HG03575 (cell line): ENCODE data around the gene SIRPA.

Experiments
- ATAC-seq: cut with Tn5 transposase; IDR thresholded peaks from one replicate; pipeline ENCODE4 v1.9.1; 2021; ENCODE audit not compliant: unreplicated experiment, insufficient number of reproducible peaks, low FRiP score; ENCODE audit errors: extremely low read depth

The SIRPA gene

DNA sequence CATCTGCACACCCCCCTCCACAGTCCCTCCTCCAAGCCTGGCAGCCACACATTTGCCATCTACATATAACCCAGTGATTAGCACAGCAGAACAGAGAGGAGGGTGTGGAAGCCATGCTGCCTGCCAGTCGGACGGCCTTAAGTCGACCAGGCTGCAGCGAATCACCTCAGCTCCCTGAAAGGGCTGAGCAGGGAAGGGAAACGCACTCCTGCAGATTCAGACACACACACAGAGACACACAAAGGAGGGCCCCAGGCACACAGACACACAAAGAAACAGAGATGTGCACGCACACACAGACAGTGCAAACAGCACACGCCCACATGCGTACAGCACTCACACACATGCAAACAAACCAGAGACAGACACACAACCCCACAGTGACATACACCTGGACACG is 11.2 kb upstream of the SIRPA start:
- no peak for ATAC-seq

DNA sequence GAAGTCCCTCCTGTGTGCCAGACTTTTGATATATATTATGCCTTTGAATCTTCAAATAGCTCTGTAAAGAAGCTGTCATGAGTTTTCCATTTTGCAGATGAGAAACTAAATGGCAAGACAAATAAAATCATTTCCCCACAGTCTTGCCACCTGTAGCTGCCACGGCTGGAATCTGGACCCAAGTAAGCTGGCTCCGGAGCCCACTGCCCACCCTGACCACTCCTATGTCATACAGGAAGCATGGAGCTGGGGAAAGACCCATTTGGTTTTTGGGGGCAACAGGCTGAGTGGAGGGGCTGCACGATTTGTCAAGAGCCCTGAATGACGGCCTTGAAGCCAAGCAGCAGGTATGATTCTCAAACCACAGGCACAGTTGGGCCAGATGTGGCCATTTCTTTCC is 10.0 kb upstream of the SIRPA start:
- ATAC-seq = no peak

DNA sequence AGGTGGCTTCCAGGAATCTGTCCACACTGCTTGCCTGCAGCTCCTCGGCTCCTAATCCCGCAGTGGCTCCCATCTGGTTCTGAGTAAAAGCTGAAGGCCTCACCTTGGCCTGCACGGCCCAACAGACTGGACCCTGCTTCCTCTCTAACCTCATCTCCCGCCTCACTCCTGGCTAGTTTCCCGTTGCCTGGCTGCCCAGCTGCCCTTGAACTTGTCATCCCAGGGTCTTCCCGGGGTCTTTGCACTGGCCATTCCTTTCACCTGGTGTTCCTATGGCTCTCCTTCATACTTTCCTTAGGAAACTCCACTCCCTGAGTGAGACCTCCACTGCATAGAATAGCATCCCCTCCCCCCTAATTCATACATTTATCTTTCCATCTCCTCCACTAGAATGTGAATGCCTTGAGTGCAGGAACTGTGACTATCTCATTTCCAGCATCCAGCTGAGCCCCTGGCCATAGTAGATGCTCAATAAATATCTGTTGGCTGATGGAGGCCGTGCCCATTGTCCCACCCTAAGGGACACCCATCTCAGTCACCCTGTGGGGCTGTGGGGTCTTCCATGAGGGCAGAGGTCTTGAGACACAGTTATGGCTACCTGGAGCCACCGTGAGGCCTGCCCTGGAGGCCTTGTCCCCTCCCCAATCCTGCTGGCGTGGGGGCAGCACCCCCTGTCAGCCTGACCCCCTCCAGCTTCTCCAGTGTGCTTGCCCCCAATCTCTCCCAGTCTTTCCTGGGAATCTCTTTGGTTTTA is 9.1 kb upstream of the SIRPA start:
- ATAC-seq = no peak

DNA sequence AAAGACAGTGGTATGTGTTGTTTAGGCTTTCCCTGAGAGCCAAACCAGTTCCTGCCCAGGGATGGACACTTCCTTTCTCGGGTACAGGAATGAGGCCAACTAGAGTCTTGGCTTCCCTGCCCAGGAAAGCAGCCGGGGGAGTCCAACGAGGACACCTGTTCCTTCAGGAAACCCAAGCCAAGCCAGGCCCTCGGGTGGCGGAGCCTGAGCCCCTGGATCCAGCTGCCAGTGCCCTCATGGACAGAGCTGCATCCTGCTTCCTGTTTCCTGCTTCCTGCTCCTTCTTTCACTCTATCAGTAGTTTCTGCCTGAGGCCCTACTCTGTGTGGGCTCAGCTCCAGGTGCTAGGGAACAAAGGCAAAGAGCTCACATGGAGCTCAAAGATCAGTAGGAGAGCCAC is 7.9 kb upstream of the SIRPA start:
- ATAC-seq = no peak

DNA sequence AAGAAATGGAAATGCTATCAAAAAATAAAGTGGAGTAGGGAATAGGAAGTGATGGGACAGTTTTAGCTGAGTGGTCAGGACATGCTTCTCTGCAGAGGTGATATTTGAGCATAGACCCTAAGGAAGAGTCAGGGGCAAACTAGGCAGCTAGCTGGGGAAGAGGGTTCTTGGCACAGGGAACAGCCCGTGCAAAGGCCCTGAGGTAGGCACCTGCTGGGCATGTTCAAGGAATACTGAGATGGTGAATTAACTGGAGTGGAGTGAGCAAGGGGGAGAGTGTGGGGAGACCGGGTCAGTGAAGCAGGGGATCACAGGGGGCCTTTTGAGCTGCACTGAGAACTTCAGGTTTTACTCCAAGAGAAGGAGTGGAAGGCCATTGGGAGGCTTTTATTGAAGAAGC is 7.5 kb upstream of the SIRPA start:
- ATAC-seq = no peak

DNA sequence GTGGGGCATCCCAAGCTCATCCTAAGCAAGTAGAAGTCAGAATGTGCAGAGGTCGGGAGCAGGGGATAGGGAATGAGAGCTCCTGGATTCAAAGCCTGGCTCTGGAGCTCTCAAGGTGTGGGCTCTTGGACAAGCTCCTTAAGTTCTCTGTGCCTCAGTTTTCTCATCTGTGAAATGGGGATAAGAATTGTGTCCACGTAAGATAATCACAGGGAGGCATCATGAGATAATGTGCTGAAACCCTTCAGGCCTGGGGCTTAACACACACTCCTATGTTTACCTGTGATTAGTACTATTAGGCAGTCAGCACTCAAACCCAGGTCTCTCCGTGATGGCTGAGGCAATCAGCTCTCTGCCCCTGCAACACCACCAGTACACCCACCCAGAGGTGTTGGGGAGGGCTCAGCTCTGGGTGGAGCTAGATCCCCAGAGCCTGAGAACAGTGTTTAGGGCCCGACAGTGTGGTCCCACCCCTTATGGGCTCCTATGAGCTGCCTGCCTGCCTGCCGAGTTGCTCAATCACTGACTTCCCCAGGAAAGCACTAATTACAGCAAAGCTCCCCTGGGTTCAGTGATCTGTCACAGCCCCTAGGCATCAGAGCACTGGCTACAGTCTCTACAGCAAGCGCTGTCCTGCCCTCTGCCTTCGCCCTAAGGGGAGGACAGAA is 6.3 kb upstream of the SIRPA start:
- ATAC-seq = no peak

DNA sequence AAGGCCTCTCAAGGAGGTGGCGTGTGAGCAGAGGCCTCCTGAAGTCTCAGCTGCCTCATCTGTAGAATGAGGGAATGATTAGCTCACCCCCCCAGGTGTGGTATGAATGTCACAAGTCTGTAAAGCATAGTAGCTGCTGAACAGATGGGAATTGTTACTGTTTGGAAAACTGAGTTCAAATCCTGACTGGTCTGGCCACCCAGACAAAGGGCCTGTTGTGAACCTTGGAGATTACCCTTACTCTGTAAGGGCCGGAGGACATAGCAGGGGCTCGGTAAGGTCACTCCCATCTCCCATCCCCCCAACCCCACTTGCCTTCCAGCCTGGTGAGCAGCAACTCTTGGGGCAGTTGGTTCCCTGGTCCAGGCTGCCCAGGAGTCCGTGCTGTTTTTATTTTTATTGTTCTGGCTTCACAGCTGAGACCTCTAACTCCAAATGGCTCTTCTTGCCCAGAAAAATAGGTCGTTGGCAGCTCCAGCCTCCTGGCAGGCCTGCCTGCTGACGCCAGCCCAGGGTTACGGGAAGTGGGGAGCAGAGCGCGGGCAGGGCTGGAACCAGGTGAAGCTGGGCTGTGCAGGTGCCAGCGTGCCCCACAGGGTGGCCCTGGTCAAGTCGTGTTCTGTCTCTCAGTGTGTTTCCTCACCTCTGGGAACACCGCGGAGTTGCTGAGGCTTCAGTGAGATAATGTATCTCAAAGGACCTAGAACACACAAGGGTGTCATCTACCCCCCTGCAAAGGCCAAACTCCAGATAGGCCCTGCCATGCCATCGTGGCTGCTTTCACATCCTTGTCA is 4.5 kb upstream of the SIRPA start:
- ATAC-seq = no peak

DNA sequence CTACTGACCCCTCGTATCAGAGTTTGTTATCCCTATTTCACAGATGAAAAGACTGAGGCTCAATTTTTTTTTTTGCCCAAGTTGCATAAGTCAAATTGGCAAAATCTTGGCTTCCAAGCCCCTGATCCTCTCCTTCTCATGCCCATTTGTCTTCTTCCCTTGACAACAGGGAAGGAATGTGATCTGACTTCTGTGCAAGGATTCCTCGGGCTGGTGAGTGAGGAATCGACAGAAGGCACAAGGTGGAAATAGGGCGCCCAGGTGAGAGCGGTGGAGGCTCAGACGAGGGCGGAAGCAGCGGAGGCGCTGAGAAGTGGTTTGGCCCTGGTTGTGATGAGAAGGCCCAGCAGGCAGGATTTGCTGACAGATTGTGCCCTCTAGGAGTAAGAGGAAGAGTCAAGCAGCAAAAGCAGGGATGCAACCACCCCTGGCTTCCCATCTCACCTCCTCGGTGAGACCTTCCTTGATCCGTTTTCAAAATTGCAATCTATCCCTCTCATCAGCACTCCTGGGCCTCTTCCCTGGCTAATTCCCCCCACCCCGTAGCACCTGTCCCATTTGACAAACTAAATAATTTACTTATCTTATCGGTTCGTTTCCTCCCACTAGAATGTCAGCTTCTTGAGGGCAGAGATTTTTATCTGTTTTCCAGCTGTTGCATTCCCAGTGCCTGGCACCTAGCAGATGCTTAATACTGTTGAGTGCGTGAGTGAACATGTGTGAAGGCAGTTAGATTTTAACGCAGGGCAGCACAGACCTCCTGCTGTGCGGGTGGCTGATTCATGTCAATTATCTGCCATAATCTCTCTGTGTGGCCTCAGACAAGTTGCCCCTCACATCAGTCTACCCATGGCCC is 3.7 kb upstream of the SIRPA start:
- ATAC-seq = no peak

DNA sequence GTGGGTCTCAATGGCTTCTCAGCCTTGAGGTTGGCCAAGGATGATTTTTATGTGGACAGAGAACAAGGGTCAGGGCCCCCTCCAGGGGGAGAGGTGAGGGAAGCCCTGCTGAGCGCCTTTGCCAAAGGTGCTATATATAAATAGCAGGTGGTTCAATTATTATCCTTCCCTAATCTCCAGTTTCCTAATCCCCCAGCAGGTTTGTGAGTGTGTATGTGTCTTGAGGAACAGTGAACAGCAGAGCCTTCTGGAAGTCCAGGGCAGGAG is 3.2 kb upstream of the SIRPA start:
- ATAC-seq = no peak

DNA sequence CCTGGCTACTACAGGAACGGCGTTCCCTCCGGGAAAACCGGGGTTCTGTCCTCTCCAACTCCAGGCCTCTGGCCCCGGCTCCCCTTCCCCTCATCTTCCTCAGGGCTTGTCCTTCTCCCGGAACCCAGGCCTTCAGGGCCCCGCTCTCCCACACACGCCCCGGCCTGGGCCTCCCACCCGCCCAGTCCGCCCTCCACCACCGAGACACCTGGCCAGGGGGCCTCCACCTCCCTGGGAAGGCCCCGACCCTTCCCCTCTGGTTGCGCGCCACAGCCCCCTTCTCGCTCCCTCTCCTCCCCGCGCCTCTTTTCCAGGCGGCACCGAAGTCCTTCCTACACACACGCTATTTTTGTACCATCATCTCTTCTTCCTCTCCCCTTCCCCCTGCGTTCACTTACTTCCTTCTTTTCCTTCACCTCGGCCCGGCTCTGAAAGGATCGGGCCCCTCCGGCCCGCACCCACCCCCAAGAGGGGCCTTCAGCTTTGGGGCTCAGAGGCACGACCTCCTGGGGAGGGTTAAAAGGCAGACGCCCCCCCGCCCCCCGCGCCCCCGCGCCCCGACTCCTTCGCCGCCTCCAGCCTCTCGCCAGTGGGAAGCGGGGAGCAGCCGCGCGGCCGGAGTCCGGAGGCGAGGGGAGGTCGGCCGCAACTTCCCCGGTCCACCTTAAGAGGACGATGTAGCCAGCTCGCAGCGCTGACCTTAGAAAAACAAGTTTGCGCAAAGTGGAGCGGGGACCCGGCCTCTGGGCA is 1.3 kb upstream of the SIRPA start:
- no peak for ATAC-seq

DNA sequence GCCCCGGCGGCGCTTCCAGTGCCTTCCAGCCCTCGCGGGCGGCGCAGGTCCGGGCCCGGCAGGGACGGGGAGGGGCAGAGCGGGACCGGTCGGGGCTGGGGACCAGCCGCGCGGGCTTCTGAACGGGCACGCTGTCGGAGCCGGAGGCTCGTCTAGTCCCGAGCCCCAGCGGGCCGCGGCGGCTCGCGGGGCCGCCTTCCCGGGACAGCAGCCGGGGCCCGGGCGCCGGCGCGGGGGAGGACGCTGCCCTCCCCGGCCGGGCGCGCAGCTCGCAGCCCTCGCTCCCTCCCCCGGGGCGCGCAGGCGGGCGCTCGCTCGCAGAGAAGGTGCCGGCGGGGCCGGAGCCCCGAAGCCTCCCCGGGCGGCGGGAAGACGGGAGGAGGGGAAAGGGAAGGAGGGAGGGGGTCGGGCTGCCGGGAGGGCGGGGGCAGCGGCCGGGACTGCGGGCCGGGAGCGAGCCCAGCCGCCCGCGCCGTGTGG is 696 bp upstream of the SIRPA start:
- ATAC-seq = no peak

DNA sequence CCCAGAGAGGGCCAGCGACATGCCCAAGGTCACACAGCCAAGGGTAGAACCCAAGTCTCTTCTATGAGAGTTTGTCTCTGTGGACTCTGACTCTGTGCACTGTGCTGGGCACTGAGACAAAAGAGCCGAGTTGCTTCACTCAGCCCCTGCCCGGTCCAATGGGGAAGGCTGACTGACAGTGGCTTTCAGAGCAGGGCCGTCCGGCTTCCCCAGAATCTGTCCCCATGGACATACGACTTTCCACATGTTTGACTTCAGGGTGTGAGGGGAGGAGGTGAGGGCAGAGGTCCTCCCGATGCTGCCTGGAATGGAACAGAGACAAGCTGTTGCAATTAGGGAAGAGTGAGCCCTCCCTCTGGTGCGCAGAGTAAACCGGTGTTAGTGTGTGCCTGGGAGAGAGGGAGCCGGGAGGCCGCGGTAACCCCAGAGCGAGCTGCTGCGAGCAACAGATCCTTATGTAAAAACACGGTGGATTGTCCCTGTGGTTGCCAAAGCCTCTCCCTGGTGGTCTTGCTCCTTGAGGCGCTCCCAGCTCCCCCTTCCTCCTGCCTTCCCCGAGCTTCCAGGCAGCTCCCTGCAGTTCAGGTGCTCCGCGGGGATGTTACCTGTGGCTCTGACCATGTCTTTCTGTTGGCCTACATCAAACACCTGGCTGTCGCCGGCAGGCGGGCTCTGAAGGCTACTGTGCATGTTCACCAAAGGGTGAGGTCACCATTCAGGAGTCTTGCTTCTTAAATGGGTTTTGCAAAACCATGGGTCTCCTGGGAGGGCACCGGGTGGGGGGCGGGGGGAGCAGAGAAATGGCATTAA is 672 bp downstream of the SIRPA start:
- no peak for ATAC-seq

DNA sequence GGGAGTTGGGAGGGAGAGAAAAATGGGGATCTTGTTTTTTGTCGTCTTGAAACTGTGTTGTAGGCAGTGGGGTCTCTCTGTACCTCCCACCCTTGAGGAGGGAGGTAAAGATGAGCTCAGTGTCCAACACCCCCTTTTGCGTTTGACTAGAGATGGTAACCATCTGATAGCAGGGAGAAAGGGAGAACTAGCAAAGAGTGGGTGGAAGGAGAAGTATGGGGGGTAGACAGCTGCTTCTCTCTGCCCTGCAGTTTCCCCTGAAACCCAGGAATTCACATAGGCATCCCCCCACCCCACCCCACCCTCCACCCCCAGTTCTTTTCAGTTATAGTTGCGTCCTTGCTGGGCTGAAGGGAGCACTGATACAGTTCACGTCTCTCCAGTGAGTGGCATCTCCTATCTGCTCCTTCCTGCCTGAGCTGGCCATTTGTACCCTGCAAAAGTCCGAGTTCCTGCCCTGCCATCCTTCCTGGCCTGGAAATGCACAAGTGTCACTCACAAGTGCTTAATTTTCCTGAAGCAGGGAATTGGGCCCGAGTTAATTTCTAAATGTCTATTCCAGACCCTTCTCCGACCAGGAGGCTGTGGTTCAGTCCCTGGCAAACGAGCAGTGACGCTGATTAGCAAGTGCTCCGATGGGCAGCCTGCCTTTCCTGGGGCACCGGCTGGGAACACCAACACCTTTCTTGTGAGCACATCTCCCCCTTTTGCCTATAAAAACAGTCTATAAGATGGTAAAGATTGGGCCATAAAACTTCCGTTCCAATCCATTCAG is 1.5 kb downstream of the SIRPA start:
- no peak for ATAC-seq

DNA sequence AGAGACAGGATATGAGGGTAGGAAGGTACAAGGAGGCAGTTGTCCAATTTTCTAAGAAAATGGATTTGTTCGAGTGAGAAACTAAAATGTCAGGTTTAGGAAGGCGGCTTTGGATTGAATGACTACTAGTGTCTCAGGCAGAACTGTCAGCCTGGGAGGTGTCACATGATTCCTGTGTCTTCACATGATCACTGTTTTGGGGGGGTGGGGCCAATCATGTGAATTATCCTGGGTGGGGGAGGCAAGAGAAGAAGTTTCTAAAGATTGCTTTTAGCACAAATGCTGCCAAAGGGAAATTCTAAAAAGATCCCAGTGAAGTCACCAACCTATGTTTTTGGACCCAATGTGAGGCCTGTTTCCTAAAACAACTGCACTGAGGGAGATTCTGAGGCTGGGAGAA is 2.3 kb downstream of the SIRPA start:
- ATAC-seq = peak; percentile 15

DNA sequence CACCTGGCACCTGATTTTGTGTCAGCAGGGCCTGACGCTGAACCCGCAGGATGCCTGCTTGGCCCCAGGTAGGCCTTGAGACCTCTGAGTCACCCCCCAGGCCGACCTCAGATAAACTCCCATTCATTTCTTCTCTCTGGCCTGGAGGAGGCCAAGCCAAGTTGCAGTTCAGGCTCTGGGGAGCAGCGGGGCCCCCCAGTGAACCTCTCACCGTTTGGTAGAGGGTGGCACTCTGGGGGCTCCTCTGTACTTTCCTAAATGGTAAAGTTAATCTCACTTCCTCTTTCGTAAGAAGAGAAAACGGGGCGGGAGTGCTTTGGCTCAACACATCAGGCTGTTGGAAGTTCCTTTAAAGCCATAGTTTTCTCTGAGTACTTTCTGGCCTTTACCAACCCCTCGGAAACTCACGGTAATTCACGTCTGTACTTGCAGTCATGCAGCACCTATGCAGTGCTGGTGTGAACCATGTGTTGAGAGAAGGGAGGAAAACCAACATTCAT is 2.8 kb downstream of the SIRPA start:
- ATAC-seq = peak; percentile 66

DNA sequence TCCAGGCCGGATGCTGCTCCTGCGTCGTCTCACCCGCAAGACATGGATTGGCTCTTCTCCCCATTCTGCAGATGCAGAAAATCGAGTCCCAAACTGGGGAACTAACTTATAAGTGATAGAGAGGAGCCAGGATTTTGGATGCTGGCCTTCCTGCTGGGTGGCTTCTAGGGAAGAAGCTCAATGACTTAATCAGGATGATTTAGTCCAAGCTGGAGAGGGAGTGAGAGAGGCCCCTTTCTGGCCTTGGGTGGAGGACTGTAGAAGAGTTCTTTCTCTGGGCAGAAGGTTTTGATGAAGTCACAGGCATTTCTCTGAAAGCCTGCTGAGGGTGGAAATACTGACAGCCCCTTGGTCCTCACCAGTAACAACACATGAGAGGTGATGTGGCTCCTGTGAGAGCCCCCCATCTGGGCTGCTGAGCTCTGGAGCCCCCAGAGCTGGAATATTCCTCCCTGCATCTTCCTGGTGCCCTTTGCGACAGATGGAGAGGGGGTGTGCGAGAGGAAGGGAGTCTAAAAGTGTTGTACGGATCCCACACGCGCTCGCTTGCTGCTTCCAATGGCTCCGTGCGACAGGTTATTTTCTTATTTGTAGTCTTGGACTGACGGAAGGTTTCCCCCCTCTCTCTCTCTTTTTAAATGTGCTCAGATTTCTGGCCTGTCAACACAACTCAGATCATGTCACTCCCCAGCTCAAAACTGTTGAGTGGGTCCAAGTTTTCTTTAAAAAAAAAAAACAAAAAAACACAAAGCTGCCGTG is 3.5 kb downstream of the SIRPA start:
- ATAC-seq = no peak

DNA sequence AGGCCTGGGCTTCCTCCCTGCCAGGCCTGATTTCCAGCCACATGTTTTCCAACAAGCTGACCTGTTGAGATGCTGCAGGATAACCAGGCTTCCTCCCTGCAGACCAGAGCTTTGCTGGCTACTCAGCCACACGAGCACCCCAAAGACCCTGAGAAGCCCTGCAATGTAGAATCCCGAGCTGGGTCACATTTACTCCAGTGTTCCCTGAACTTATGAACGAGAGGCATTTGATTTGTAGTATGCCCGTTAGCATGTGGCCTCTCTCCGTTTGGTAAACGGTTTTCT is 4.0 kb downstream of the SIRPA start:
- no peak for ATAC-seq
